H9 (cell line): ENCODE data around the gene RBM23. TPM values are rescaled to one million over a fixed set of nuclear protein-coding genes. Genes with fewer than 3 reads are reported as not detected.

Experiments
- DNase-seq: peaks from one replicate; pipeline ENCODE4 v3.0.0-alpha.2; 2017
- H2AFZ ChIP-seq: one replicate; pipeline ENCODE4 v1.6.1; 2013; ENCODE audit warnings: mild to moderate bottlenecking, low read length, control low read depth, moderate library complexity
- H2AK5ac ChIP-seq: 2 replicates; pipeline ENCODE4 v1.6.1; 2013; ENCODE audit warnings: low read length, control low read depth, mixed read lengths; ENCODE audit not compliant: insufficient read length
- H2BK120ac ChIP-seq: one replicate; pipeline ENCODE4 v1.6.1; 2013; ENCODE audit warnings: low read depth, mild to moderate bottlenecking, low read length, control low read depth, inconsistent platforms; ENCODE audit not compliant: poor library complexity, severe bottlenecking
- H2BK12ac ChIP-seq: 2 replicates; pipeline ENCODE4 v1.6.1; 2013; ENCODE audit warnings: low read length, control low read depth, mixed read lengths, low read depth; ENCODE audit not compliant: insufficient read length
- H2BK15ac ChIP-seq: 2 replicates; pipeline ENCODE4 v1.6.1; 2013; ENCODE audit warnings: low read depth, low read length, control low read depth
- H2BK20ac ChIP-seq: one replicate; pipeline ENCODE4 v1.6.1; 2013; ENCODE audit warnings: low read depth, mild to moderate bottlenecking, low read length, control low read depth, inconsistent platforms; ENCODE audit not compliant: poor library complexity, severe bottlenecking
- H2BK5ac ChIP-seq: 2 replicates; pipeline ENCODE4 v1.6.1; 2013; ENCODE audit warnings: low read length, control low read depth, mixed read lengths; ENCODE audit not compliant: insufficient read length
- H3K14ac ChIP-seq: 2 replicates; pipeline ENCODE4 v1.6.1; 2013; ENCODE audit warnings: low read length, control low read depth; ENCODE audit not compliant: insufficient read depth
- H3K18ac ChIP-seq: 2 replicates; pipeline ENCODE4 v1.6.1; 2013; ENCODE audit warnings: low read depth, mild to moderate bottlenecking, mixed read lengths, low read length, control low read depth; ENCODE audit not compliant: insufficient read length
- H3K23ac ChIP-seq: 2 replicates; pipeline ENCODE4 v1.6.1; 2013; ENCODE audit warnings: low read length, control low read depth, mixed read lengths, low read depth; ENCODE audit not compliant: insufficient read length
- H3K23me2 ChIP-seq: 2 replicates; pipeline ENCODE4 v1.6.1; 2013; ENCODE audit warnings: low read depth, mild to moderate bottlenecking, mixed read lengths, low read length, control low read depth; ENCODE audit not compliant: insufficient read length, poor library complexity, severe bottlenecking
- H3K27ac ChIP-seq: 2 replicates; pipeline ENCODE4 v1.5.1; 2013; ENCODE audit warnings: low read length, control low read depth, mixed read lengths, low read depth; ENCODE audit not compliant: insufficient read length
- H3K27me3 ChIP-seq: 2 replicates; pipeline ENCODE4 v1.6.1; 2013; ENCODE audit warnings: low read length, control low read depth, inconsistent platforms; ENCODE audit not compliant: insufficient read depth
- H3K4ac ChIP-seq: 2 replicates; pipeline ENCODE4 v1.6.1; 2013; ENCODE audit warnings: low read depth, mild to moderate bottlenecking, control low read depth, inconsistent platforms, low read length, moderate library complexity
- H3K4me1 ChIP-seq: 2 replicates; pipeline ENCODE4 v1.6.1; 2013; ENCODE audit warnings: low read length, control low read depth, inconsistent platforms; ENCODE audit not compliant: insufficient read depth
- H3K4me2 ChIP-seq: 2 replicates; pipeline ENCODE4 v1.6.1; 2013; ENCODE audit warnings: low read length, control low read depth, mixed read lengths; ENCODE audit not compliant: insufficient read length, insufficient read depth
- H3K56ac ChIP-seq: 2 replicates; pipeline ENCODE4 v1.6.1; 2013; ENCODE audit warnings: low read depth, mild to moderate bottlenecking, mixed read lengths, low read length, control low read depth; ENCODE audit not compliant: insufficient read length
- H3K79me1 ChIP-seq: 2 replicates; pipeline ENCODE4 v1.6.1; 2013; ENCODE audit warnings: low read depth, mild to moderate bottlenecking, moderate library complexity, low read length, control low read depth, inconsistent platforms; ENCODE audit not compliant: insufficient read depth, poor library complexity, severe bottlenecking
- H3K79me2 ChIP-seq: 2 replicates; pipeline ENCODE4 v1.6.1; 2013; ENCODE audit warnings: low read length, control low read depth, inconsistent platforms; ENCODE audit not compliant: insufficient read depth
- H3K9ac ChIP-seq: 2 replicates; pipeline ENCODE4 v1.6.1; 2013; ENCODE audit warnings: low read length, control low read depth, mixed read lengths; ENCODE audit not compliant: insufficient read length; ENCODE audit errors: extremely low read depth
- H3K9me3 ChIP-seq: one replicate; pipeline ENCODE4 v1.6.1; 2013; ENCODE audit warnings: low read depth, low read length, inconsistent platforms; ENCODE audit not compliant: control insufficient read depth
- H3T11ph ChIP-seq: one replicate; pipeline ENCODE4 v1.6.1; 2013; ENCODE audit warnings: mild to moderate bottlenecking, low read length, control low read depth, inconsistent platforms
- H4K20me1 ChIP-seq: one replicate; pipeline ENCODE4 v1.6.1; 2013; ENCODE audit not compliant: control insufficient read depth, insufficient read length, insufficient read depth
- H4K5ac ChIP-seq: 2 replicates; pipeline ENCODE4 v1.6.1; 2013; ENCODE audit warnings: low read depth, mild to moderate bottlenecking, mixed read lengths, low read length, control low read depth; ENCODE audit not compliant: insufficient read length
- H4K8ac ChIP-seq: replicated peaks from 2 replicates; pipeline ENCODE4 v1.6.1; 2013; ENCODE audit warnings: low read length, control low read depth, mixed read lengths, low read depth; ENCODE audit not compliant: insufficient read length
- H4K91ac ChIP-seq: 2 replicates; pipeline ENCODE4 v1.6.1; 2013; ENCODE audit warnings: low read depth, mild to moderate bottlenecking, moderate library complexity, mixed read lengths, low read length, control low read depth; ENCODE audit not compliant: insufficient read length
- H3K27ac Mint-ChIP-seq, 3 experiments: 2 replicates in 2 of 3; 3 replicates in 1 of 3; pipeline ENCODE4 v1.8.0; 2020 to 2021; ENCODE audit warnings: mixed read lengths in 3 of 3, mild to moderate bottlenecking in 1 of 3, moderate library complexity in 1 of 3
- H3K27me3 Mint-ChIP-seq: 2 replicates; pipeline ENCODE4 v1.8.0; 2021; ENCODE audit warnings: low read depth, mild to moderate bottlenecking, moderate library complexity, mixed read lengths
- H3K36me3 Mint-ChIP-seq, 3 experiments: 2 replicates in 2 of 3; 3 replicates in 1 of 3; pipeline ENCODE4 v1.8.0; 2020 to 2021; ENCODE audit warnings: low read depth in 3 of 3, mixed read lengths in 3 of 3; ENCODE audit not compliant: insufficient read depth in 1 of 3
- H3K4me1 Mint-ChIP-seq, 2 experiments: 2 replicates each; pipeline ENCODE4 v1.8.0; 2020; ENCODE audit warnings: mixed read lengths in 2 of 2
- H3K4me3 Mint-ChIP-seq, 2 experiments: 2 replicates in 1 of 2; 3 replicates in 1 of 2; pipeline ENCODE4 v1.8.0; 2020 to 2021; ENCODE audit warnings: mild to moderate bottlenecking in 2 of 2, mixed read lengths in 2 of 2, moderate library complexity in 1 of 2
- H3K9me3 Mint-ChIP-seq, 2 experiments: 2 replicates in 1 of 2; 3 replicates in 1 of 2; pipeline ENCODE4 v1.8.0; 2020; ENCODE audit warnings: mild to moderate bottlenecking in 2 of 2, mixed read lengths in 2 of 2, moderate library complexity in 1 of 2
- WGBS: extraction: QIAGEN DNeasy Blood & Tissue Kit; methylation state at CpG from one replicate; pipeline ENCODE4 v1.1.7; 2013; ENCODE audit warnings: missing lambda C conversion rate, low lambda C conversion rate, mixed read lengths; ENCODE audit not compliant: insufficient read length; ENCODE audit errors: extremely low coverage; 5-methylcytosine and 5-hydroxymethylcytosine counted together
- total RNA-seq: library from RNA; stranded (reverse); gene quantifications from 2 replicates; pipeline ENCODE4 v1.2.1, GENCODE V29; 2021
- TF ChIP-seq, protein P1 (sequence below): fragments of 200-600 bp; sonication (generic); conservative IDR thresholded peaks from 3 replicates; pipeline ENCODE4 v1.8.0; 2021; ENCODE audit warnings: antibody characterized with exemption, mild to moderate bottlenecking

RBM23 gene
- total RNA-seq, 1 experiment from 2014 or later, result 79.0 TPM

- H2BK12ac ChIP-seq, result no peak overlapping the region
- no peak overlapping the region for H2AFZ ChIP-seq
- H3K9me3 ChIP-seq, result no peaks in the 10 kb centered on the region
- no peak overlapping the region for H4K91ac ChIP-seq
- no peaks in the 10 kb centered on the region for H4K20me1 ChIP-seq
- H3K4me1 ChIP-seq, result peaks cover 2% of the 10 kb centered on the region; the same call in 1 of the 2 replicates
- H3K79me2 ChIP-seq, result no peaks in the 10 kb centered on the region
- H3K27ac ChIP-seq, result no peak overlapping the region
- no peaks in the 10 kb centered on the region for H3K23me2 ChIP-seq
- Mint-ChIP-seq H3K27ac (no peak overlapping the region; a peak in 2 of 7 replicates), H3K27me3 (no peaks in the 10 kb centered on the region; the same call in 1 of the 2 replicates), H3K4me3 (no peak overlapping the region), H3K4me1 (peaks cover 23 to 28% of the 10 kb centered on the region in 2 experiments), H3K9me3 (no peaks in the 10 kb centered on the region), H3K36me3 (peaks cover 17 to 52% (median 50%) of the 10 kb centered on the region in 3 experiments)
- WGBS, result no CpG with 5 or more reads among the region's 26 CpGs
- H4K8ac ChIP-seq, result no peak overlapping the region
- TF ChIP-seq, protein P1, sequence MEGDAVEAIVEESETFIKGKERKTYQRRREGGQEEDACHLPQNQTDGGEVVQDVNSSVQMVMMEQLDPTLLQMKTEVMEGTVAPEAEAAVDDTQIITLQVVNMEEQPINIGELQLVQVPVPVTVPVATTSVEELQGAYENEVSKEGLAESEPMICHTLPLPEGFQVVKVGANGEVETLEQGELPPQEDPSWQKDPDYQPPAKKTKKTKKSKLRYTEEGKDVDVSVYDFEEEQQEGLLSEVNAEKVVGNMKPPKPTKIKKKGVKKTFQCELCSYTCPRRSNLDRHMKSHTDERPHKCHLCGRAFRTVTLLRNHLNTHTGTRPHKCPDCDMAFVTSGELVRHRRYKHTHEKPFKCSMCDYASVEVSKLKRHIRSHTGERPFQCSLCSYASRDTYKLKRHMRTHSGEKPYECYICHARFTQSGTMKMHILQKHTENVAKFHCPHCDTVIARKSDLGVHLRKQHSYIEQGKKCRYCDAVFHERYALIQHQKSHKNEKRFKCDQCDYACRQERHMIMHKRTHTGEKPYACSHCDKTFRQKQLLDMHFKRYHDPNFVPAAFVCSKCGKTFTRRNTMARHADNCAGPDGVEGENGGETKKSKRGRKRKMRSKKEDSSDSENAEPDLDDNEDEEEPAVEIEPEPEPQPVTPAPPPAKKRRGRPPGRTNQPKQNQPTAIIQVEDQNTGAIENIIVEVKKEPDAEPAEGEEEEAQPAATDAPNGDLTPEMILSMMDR, result no peak
- no peak overlapping the region for H2BK5ac ChIP-seq
- no peak overlapping the region for H3K9ac ChIP-seq
- H2BK20ac ChIP-seq, result no peak overlapping the region
- H3K14ac ChIP-seq, result no peak overlapping the region
- H3K27me3 ChIP-seq, result no peaks in the 10 kb centered on the region
- no peak for DNase-seq
- H4K5ac ChIP-seq, result no peak overlapping the region
- H3K56ac ChIP-seq, result no peak overlapping the region
- no peak overlapping the region for H3K4ac ChIP-seq
- H3T11ph ChIP-seq, result no peak overlapping the region
- no peak overlapping the region for H2BK15ac ChIP-seq
- no peak overlapping the region for H2AK5ac ChIP-seq
- H3K23ac ChIP-seq, result no peak overlapping the region
- no peaks in the 10 kb centered on the region for H3K79me1 ChIP-seq
- no peak overlapping the region for H2BK120ac ChIP-seq
- H3K18ac ChIP-seq, result no peak overlapping the region
- H3K4me2 ChIP-seq, result no peak overlapping the region
Observed at GRCh38 chr14:22845821-22846625, 72.9 kb downstream of the RBM23 start.
